ENCODE data around the gene ZFYVE28.

- TF ChIP-seq, protein P1, sequence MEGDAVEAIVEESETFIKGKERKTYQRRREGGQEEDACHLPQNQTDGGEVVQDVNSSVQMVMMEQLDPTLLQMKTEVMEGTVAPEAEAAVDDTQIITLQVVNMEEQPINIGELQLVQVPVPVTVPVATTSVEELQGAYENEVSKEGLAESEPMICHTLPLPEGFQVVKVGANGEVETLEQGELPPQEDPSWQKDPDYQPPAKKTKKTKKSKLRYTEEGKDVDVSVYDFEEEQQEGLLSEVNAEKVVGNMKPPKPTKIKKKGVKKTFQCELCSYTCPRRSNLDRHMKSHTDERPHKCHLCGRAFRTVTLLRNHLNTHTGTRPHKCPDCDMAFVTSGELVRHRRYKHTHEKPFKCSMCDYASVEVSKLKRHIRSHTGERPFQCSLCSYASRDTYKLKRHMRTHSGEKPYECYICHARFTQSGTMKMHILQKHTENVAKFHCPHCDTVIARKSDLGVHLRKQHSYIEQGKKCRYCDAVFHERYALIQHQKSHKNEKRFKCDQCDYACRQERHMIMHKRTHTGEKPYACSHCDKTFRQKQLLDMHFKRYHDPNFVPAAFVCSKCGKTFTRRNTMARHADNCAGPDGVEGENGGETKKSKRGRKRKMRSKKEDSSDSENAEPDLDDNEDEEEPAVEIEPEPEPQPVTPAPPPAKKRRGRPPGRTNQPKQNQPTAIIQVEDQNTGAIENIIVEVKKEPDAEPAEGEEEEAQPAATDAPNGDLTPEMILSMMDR (IDR thresholded peaks at IDR 0.05): no peak
- no peak for TF ChIP-seq GATA2 (CRISPR knock-in tag; IDR thresholded peaks at IDR 0.05)
- no peak for TF ChIP-seq YY1 (IDR thresholded peaks at IDR 0.05; ENCODE audit: low read depth)
- no peak for TF ChIP-seq RFX5 (IDR thresholded peaks at IDR 0.05; ENCODE audit: low read length)
- no peak for TF ChIP-seq FOXJ3 (CRISPR knock-in tag; IDR thresholded peaks at IDR 0.05)
- TF ChIP-seq CHD2 (IDR thresholded peaks at IDR 0.05; ENCODE audit: low read length, partially characterized antibody): no peak
- TF ChIP-seq JUND (IDR thresholded peaks at IDR 0.05): no peak
- TF ChIP-seq MXI1 (IDR thresholded peaks at IDR 0.05; ENCODE audit: low read depth, low read length): no peak
- TF ChIP-seq TAF1 (IDR thresholded peaks at IDR 0.05; ENCODE audit: borderline replicate concordance, low read depth, low read length): no peak
- TF ChIP-seq EP300 (IDR thresholded peaks at IDR 0.05; ENCODE audit: borderline replicate concordance in 1 of 2, low read depth in 1 of 2, low read length in 1 of 2): no peak
- no peak for TF ChIP-seq REST (IDR thresholded peaks at IDR 0.05; ENCODE audit: low read depth, low read length)
- TF ChIP-seq TCF12 (IDR thresholded peaks at IDR 0.05): no peak
Measured at GRCh38 chr4:2426711-2427275, 8.3 kb upstream of the ZFYVE28 start.

All from SK-N-SH (cell line).